NCI-H2107 (cell line): ENCODE measurements around the gene ADGRV1.
"Not testable (repeated sequence)": the region's sequence is repeated elsewhere in the genome, so short reads cannot be mapped to it uniquely, and the experiment has no call there.

Experiments
- DNase-seq: peaks from one replicate; lab custom pipeline; 2025; lab: John Stamatoyannopoulos, UW

Gene ADGRV1

DNA sequence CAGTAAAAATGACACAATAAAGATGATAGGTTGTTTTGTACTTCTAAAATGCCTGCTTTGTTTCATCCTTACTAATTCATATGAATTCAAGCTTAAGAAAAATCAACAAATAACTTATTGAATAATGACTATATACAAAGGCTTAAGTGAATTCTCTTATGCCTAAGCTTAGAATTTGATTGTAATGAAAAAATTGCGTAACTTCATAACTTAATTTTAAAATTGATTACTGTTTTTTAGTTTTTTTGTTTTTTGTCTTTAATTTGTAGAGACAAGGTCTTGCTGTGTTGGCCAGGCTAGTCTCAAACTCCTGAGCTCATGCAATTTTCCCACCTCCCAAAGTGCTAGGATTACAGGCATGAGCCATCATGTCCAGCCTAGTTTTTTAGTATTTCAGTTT is 432.6 kb downstream of the ADGRV1 start:
- DNase-seq = no peak

GRCh38 chr5:90994796-90995195 is 436.2 kb downstream of the ADGRV1 start:
- no peak for DNase-seq

DNA sequence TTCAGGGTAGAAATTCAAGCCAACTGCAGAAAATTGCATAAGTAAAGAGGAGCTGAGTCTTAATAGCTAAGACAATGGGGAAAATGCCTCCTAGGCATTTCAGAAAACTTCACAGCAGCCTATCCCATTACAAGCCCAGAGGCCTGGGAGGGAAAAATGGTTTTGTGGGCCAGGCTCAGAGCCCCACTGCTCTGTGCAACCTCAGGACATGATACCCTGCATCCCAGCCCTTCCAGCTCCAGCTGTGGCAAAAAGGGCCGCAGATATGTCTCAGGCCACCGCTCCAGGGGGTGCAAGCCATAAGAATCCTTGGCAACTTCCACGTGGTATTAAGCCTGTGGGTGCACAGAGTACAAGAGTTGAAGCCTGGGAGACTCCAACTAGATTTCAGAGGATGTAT is 437.5 kb downstream of the ADGRV1 start:
- no peak for DNase-seq

DNA sequence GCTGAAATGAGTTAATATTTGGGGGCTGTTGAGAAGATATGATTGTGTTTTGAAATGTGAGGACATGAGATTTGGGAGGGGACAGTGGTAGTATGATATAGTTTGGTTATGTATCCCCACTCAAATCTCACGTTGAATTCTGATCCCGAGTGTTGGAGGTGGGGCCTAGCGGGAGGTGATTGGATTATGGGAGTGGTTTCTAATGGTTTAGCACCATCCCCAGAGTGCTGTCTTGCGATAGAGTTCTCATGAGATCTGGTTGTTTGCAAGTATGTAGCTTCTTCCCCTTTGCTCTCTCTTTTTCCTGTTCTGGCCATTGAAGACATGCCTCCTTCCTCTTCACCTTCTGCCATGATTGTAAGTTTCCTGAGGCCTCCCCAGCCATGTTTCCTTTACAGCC is 438.5 kb downstream of the ADGRV1 start:
- no peak for DNase-seq

GRCh38 chr5:91000743-91001142 is 442.1 kb downstream of the ADGRV1 start:
- DNase-seq = no peak

DNA sequence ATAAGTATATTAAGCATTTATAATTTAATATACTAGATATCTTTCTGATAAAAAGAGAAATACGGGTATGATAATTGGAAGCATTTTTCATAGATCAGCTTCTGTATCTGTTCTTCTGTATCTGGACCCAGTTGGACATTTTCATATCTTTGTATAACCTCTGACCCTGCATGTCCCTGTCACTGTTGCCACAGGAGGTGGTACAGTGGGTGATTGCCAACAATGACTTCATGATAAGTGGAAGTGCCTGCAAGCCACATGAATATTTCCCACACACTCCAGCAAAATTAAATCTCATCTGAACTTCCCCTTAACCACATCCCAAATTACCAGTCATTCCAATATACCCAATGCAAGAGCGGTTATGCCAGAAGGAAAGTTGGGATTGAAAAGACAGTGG is 448.1 kb downstream of the ADGRV1 start:
- DNase-seq = no peak

- no peak for DNase-seq
These were observed 448.7 kb downstream of the ADGRV1 start for GRCh38 chr5:91007251-91007650.

DNA sequence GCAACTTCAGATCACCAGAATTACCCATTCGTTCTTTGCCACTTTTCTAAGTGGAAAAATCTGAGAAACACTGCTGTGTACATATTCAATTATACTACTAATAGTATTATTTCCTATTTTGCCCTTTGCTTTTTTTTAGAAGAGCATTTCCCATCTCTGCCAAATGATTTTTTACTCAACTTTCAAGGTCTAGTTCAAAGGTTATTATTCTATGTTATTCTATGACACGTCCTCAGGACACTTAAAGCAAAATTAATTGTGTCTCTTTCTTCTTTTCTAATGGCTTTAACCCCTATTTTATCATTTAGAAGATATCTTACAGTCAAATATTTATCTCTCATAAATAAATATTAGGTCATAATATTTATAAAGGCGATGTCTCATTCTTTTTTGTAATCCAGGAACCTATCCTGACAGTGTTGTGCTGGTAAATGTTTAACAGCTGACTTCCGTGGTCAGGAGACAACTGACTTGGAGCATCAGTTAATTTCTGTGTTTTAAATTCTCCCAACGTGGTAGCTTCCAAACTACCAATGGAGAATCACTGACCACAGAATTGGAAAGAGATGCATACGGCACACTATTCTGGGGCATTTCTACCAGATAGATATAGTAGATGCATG is 449.3 kb downstream of the ADGRV1 start:
- DNase-seq = no peak

DNA sequence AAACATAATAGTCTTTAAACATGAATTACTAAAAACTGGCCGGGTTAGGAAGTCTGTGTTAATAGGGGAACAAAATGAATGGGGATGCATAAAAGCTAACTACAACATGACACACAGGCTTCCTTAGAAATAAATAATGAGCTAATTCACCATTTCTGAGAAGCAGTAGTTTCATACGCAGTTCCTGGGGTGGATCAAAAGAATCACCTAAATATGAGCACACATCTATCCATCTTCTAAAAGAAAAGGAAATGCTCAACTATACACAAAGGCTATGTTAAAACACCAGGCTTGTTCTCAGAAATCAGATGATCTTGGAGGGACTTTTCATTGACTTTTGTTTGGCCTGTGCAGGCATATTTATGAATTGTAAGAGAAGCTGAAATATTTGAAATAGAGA is 451.5 kb downstream of the ADGRV1 start:
- DNase-seq = no peak

DNA sequence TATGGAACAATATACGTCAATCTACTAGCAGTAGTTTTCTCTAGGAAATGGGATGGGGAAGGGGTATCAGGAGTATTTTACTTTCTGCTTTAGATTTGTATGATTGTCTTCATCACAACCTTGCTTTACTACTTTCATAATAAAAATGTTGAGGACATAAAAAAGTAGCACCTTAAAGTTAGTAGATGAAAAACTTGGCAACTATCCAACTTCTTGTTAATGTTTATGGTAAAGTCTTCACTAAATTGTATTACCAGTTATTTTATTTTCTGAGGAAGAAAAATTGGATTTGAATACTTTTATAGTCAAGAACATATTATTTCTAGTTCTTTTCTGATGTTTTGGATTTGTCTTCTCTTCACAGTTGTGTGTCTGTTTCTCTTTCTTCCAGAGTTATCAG is 452.4 kb downstream of the ADGRV1 start:
- DNase-seq = no peak

DNA sequence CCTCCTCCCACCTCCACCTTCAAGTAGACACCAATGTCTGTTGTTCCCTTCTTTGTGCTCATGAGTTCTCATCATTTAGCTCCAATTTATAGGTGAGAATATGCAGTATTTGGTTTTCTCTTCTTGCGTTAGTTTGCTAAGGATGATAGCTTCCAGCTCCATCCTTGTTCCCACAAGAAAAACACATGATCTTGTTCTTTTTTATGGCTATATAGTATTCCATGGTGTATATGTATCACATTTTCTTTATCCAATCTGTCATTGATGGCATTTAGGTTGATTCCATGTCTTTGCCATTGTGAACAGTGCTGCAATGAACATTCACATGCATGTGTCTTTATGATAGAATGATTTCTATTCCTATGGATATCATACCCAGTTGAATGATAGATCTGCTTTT is 454.3 kb downstream of the ADGRV1 start:
- not testable (repeated sequence) for DNase-seq

- no peak for DNase-seq
These were observed 457.7 kb downstream of the ADGRV1 start for GRCh38 chr5:91016322-91016721.

DNA sequence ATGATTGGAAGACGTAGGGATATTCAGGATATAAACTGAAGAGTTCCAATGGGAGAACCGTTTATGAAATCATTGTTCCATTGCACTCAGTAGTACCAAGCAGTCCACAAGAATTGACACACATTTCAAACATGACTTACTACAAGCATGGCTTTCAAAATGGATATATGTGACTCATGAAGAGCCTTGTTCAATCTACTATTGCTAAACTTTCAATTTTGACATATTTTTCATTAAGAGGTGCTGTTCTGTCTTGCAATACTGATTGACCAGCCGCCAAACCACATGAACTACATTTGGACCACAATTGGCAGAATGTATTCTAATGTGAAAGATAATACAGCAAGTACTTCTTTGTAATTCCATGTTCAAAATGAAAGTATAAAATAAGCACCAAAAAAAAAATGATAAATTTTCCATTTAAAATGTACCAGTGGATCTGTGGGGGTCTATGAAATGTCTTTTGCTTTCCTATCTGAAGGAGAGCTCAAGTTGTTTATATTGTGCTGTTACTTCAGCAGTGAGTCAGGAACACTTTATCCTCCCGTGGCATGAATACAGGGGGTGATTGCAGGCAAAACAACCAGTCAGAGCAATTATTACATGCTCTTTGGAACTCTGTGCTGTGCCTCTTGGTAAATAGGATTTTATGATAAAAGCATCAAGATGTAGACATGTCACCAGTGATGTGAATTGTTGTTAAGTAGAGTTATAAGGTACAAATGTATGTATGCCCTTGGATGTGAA is 458.5 kb downstream of the ADGRV1 start:
- DNase-seq = no peak

DNA sequence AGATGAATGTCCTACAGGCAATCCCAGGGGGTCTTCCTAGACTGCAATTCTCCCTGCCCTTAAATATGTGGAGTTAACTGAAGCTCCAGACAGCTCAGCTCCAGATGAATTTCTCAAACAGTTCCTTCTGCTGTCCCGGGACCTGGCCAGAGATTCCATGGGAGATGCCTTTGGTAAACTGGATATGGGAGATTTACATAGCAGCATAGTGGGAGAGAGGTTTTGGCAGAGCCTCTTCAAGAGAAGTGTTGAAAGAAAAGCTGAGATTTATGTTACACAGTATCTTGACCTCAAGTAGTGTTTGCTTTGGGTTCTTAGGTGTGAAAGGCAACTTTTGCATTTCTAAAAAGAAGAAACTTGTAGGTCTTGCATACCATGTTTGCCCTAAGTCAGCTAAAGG is 459.6 kb downstream of the ADGRV1 start:
- DNase-seq = no peak

- no peak for DNase-seq
These were observed 460.2 kb downstream of the ADGRV1 start for GRCh38 chr5:91018712-91019371.

GRCh38 chr5:91020065-91020800 is 461.6 kb downstream of the ADGRV1 start:
- no peak for DNase-seq

DNA sequence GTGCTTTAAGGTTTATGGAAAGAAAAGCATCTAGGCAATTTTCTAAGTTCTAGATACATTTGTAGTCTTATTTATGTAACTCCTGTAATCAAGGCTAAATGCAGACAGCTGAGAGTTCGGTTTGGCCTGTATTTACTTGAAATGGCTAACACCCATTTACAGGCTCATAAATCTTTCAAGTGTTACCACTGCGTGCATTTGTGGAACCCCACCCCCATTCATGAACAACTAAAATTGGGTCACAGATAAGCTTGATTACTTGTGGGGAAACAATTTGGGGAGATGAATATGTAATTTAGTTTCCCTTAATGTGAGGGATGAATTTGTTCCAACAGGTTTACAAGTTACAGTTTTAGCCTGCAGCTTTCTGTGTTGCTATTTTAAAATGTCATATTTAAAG is 463.9 kb downstream of the ADGRV1 start:
- no peak for DNase-seq

DNA sequence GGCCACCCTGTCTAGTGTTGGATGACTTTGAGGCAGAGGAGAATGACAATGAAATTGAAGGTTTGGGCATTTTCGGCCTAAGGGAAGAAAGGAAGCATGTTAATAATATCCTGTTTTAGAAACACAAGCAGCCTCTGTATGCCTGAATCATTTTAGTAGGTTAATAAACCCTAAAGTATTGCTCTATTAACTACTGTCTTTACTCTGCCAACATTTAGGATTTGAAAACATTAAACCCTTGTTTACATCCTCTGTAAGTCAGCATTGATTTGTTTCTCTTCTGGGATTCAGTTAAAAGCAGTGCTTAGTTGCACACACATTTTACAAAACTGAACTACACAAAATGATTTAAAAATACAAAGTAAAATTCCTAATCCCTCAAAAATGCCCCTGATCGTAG is 465.6 kb downstream of the ADGRV1 start:
- no peak for DNase-seq

- DNase-seq = no peak
These were observed 466.1 kb downstream of the ADGRV1 start for GRCh38 chr5:91024727-91025126.

DNA sequence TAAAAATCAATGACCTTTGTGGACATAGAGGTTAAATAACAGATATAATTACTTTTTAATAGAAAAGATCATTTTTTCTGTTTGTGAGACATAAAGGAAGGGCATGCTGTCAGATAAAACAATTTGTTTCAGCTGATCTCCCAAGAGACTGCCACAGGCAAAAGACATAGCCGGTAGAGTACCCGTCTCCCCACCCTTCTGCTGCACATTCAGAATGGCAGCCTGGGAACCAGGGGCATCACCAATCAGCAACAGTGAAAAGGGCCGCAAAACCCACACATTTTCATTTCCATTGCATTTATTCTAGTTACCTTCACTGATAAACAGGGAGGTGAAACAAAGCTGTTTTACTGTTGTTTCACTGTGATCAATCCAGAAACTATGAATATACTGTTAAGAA is 466.9 kb downstream of the ADGRV1 start:
- no peak for DNase-seq

- DNase-seq = no peak
These were observed 467.4 kb downstream of the ADGRV1 start for GRCh38 chr5:91025956-91026355.

DNA sequence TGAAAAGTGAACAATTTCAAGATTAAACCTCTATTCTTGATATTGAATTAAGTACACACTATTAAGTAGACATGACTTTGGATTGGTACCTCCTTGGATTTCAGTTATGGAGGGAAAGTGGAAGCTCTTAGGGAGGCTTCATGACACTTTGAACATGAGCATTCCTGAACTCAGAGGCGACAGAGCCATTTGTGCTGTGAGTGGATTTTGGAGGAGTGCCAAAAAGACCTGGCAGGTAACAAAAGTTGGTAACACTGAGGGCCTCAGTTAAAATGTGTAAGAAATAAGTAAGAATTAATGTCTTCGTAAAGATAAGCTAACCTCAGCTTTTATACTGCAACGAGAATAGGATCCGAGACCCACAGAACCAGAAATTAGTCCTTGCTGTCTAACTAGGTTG is 467.9 kb downstream of the ADGRV1 start:
- DNase-seq = no peak
